Common myeloid progenitor, CD34-positive (primary cell): ENCODE data around the gene MRPL52.
A peak's percentile ranks its signal among the peaks of the same experiment; 100 is the strongest.

Experiments
- CTCF ChIA-PET: fragments of 350-600 bp; sonication (Branson Sonifier 250); formaldehyde crosslinking; loops from one replicate; lab custom pipeline; 2021; ENCODE audit warnings: antibody characterized with exemption; lab: Charles Lee
- POLR2A ChIA-PET: fragments of 350-600 bp; sonication (Branson Sonifier 250); formaldehyde crosslinking; loops from one replicate; lab custom pipeline; 2021; ENCODE audit warnings: antibody characterized with exemption; lab: Charles Lee
- DNase-seq, 3 donors: peaks; one replicate each; pipeline versions ENCODE4 v3.0.0 to v3.0.0-alpha.2; 2013
- H3K27ac ChIP-seq, 2 experiments: 1 replicate in 1 of 2; 2 replicates in 1 of 2; pipeline ENCODE4 v1.7.0; 2013; ENCODE audit warnings: inconsistent platforms in 2 of 2, low read length in 2 of 2, mild to moderate bottlenecking in 2 of 2, low read depth in 1 of 2, moderate library complexity in 1 of 2; ENCODE audit not compliant: severe bottlenecking in 2 of 2, insufficient read depth in 1 of 2, poor library complexity in 1 of 2
- H3K27me3 ChIP-seq, 5 experiments: replicated peaks in 2 of 5; 1 replicate in 3 of 5; 2 replicates in 2 of 5; pipeline versions ENCODE4 v1.6.1 to v1.7.0; 2013; ENCODE audit warnings: low read length in 4 of 5, mild to moderate bottlenecking in 2 of 5, moderate library complexity in 2 of 5, inconsistent platforms in 1 of 5; ENCODE audit not compliant: insufficient read depth in 5 of 5, control insufficient read depth in 4 of 5
- H3K36me3 ChIP-seq, 4 experiments: 1 replicate in 2 of 4; 2 replicates in 2 of 4; pipeline versions ENCODE4 v1.6.1 to v1.7.0; 2013; ENCODE audit warnings: low read length in 3 of 4, control low read depth in 1 of 4, mild to moderate bottlenecking in 1 of 4; ENCODE audit not compliant: control insufficient read depth in 4 of 4, insufficient read depth in 4 of 4
- H3K4me1 ChIP-seq, 4 experiments: 1 replicate in 3 of 4; 2 replicates in 1 of 4; pipeline versions ENCODE4 v1.6.1 to v1.7.1; 2013; ENCODE audit warnings: low read length in 3 of 4, mild to moderate bottlenecking in 3 of 4, control low read depth in 1 of 4, inconsistent platforms in 1 of 4, moderate library complexity in 1 of 4; ENCODE audit not compliant: control insufficient read depth in 4 of 4, insufficient read depth in 4 of 4; ENCODE audit errors: control extremely low read depth in 1 of 4
- H3K4me3 ChIP-seq, 7 experiments: 1 replicate in 4 of 7; 2 replicates in 3 of 7; pipeline versions ENCODE4 v1.5.1 to v1.7.0; 2013; ENCODE audit warnings: mild to moderate bottlenecking in 7 of 7, low read length in 6 of 7, moderate library complexity in 6 of 7, inconsistent platforms in 2 of 7, low read depth in 2 of 7, control low read depth in 1 of 7; ENCODE audit not compliant: insufficient read depth in 4 of 7, control insufficient read depth in 1 of 7; ENCODE audit errors: extremely low read depth in 1 of 7
- H3K9me3 ChIP-seq, 5 experiments: 1 replicate in 4 of 5; 2 replicates in 1 of 5; pipeline versions ENCODE4 v1.6.1 to v1.7.1; 2013; ENCODE audit warnings: low read length in 4 of 5, mild to moderate bottlenecking in 2 of 5, inconsistent platforms in 1 of 5, low read depth in 1 of 5, moderate library complexity in 1 of 5; ENCODE audit not compliant: control insufficient read depth in 4 of 5, insufficient read depth in 2 of 5; ENCODE audit errors: control extremely low read depth in 1 of 5
- WGBS: methylation state at CpG from one replicate; pipeline ENCODE4 v1.1.5; 2013; ENCODE audit not compliant: insufficient coverage; 5-methylcytosine and 5-hydroxymethylcytosine counted together

MRPL52 gene

GRCh38 chr14:22814941-22815713 lies 14.6 kb upstream of the MRPL52 start, which contains the start of gene SLC7A7:
SLC7A7 (minus strand) TSS chr14:22815435; CDS start chr14:22813398, 2,037 bp downstream.
- no peak within 1 kb of the TSS for H3K27ac ChIP-seq
- H3K4me3 ChIP-seq = no peak within 1 kb of the TSS
- H3K4me1 ChIP-seq = peaks cover 5 to 23% (median 16%) of the 10 kb centered on the region in 4 experiments
- no peaks in the 10 kb centered on the region for H3K36me3 ChIP-seq
- WGBS = 99% methylated on average over 8 of the region's 10 CpGs
- ChIA-PET POLR2A (no interaction called here), CTCF (interaction anchor here (0.8 to 1.6 kb wide), 5 partner anchors 9 to 245 kb away, joined by 3 to 9 read pairs (median 4); no protein-coding TSS in a partner anchor)
- no peak for DNase-seq
- no peaks in the 10 kb centered on the region for H3K9me3 ChIP-seq
- H3K27me3 ChIP-seq = peaks cover 0 to 16% (median 1%) of the 10 kb centered on the region in 5 experiments

DNA sequence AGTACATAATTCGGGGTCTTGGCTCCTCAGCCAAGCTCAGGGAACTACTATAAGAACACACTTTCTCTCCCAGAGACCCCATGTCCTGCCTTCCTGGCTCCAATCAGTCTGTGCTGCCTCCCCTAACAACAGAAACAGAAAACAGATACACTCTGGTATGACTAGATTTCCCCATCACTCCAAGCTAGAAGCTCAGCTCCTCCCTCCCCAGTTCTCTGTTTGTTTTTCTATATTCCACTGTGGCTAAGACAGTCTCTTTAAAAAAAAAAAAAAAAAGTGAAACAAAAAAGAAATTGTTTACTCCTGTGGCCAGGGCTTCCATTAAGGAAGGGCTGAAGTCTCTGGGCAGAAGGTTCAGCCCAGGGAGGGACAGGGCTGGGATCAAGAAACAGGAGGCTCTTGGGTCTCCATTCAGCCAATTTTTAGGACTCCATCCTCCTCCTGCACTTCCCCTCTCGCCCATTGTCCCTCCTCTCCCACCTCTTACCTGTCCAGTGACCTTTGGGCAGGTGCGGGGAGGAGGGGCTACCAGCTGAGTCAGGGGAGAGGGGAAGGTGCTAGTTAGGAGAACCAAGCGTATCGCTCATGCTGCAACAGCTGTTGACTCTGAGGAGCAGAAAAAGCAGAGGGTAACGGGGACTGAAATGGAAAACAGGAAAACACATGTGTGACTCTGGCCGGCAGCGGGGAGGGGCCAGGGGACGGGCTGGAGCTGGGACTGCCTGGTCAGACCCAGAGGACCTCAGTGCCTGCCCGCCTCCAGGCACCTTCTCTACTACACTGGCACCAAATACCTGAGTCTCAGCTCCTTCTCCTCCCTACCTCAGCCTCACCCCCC lies 10.3 kb upstream of the MRPL52 start:
- peak in 2 of 3 donors; percentile 48 to 60 for DNase-seq
- ChIA-PET CTCF (interaction anchor here (0.8 to 24.0 kb wide), 10 partner anchors 12 to 499 kb away, joined by 3 to 707 read pairs (median 3); no protein-coding TSS in a partner anchor), POLR2A (no interaction called here)
- Histone ChIP-seq H3K27ac (no peak overlapping the region), H3K27me3 (peaks cover 0 to 37% (median 2%) of the 10 kb centered on the region in 5 experiments), H3K36me3 (no peaks in the 10 kb centered on the region), H3K9me3 (no peaks in the 10 kb centered on the region), H3K4me1 (peaks cover 12 to 40% (median 32%) of the 10 kb centered on the region in 4 experiments), H3K4me3 (peak overlapping the region in 5 of 7 experiments; percentile 11 to 53 (median 51))
- 29% methylated on average over 3 of the region's 10 CpGs for WGBS

DNA sequence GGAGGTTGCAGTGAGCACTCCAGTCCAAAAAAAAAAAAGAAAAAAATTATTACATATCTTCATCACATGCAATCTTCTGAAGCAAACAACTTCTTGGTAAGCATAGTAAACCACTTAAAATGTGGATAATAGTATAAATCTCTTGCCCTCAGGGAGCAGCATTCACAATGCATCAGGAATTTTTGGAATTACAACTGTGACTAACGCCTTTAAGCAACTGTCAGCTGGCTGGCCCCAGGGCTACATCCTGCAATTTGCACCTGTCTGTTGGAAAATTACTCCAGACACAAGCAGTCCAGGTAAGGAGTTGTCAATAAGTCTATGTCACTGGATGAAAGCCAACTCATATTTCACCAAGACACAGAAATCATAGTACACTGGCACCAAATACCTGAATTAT lies 9.0 kb upstream of the MRPL52 start:
- DNase-seq = no peak
- no peak overlapping the region for H3K27ac ChIP-seq
- no peaks in the 10 kb centered on the region for H3K9me3 ChIP-seq
- H3K27me3 ChIP-seq = peaks cover 0 to 31% (median 2%) of the 10 kb centered on the region in 5 experiments
- no peak overlapping the region for H3K4me3 ChIP-seq
- 100% methylated on average over 1 of the region's 1 CpG for WGBS
- ChIA-PET POLR2A (no interaction called here), CTCF (interaction anchor here (1.0 to 24.0 kb wide), 4 partner anchors 31 to 501 kb away, joined by 3 to 707 read pairs (median 22); no protein-coding TSS in a partner anchor)
- H3K36me3 ChIP-seq = no peaks in the 10 kb centered on the region
- peaks cover 14 to 40% (median 37%) of the 10 kb centered on the region in 4 experiments for H3K4me1 ChIP-seq

GRCh38 chr14:22821193-22822015 lies 8.3 kb upstream of the MRPL52 start:
- CTCF ChIA-PET = interaction anchor here (1.2 to 24.0 kb wide), 6 partner anchors 15 to 263 kb away, joined by 4 to 707 read pairs (median 26); partner anchors contain the start of gene MMP14
- WGBS = 95% methylated on average over 13 of the region's 24 CpGs
- Histone ChIP-seq H3K9me3 (no peaks in the 10 kb centered on the region), H3K36me3 (no peaks in the 10 kb centered on the region), H3K4me1 (peaks cover 13 to 38% (median 36%) of the 10 kb centered on the region in 4 experiments), H3K27me3 (peaks cover 0 to 31% (median 2%) of the 10 kb centered on the region in 5 experiments), H3K27ac (no peak overlapping the region), H3K4me3 (no peak overlapping the region)
- DNase-seq = no peak
- POLR2A ChIA-PET = interaction anchor here (0.6 to 1.3 kb wide), 2 partner anchors 17 to 31 kb away, joined by 3 read pairs; no protein-coding TSS in a partner anchor

GRCh38 chr14:22822016-22822570 lies 7.6 kb upstream of the MRPL52 start:
- ChIA-PET POLR2A (interaction anchor here (0.6 to 3.0 kb wide), 5 partner anchors 16 to 266 kb away, joined by 3 to 14 read pairs (median 3); no protein-coding TSS in a partner anchor), CTCF (interaction anchor here (0.6 to 24.0 kb wide), 16 partner anchors 14 to 600 kb away, joined by 3 to 707 read pairs (median 6); partner anchors contain the start of genes MMP14 and RBM23)
- Histone ChIP-seq H3K27ac (no peak overlapping the region), H3K36me3 (no peaks in the 10 kb centered on the region), H3K9me3 (no peaks in the 10 kb centered on the region), H3K4me1 (peaks cover 12 to 38% (median 36%) of the 10 kb centered on the region in 4 experiments), H3K27me3 (peaks cover 0 to 29% (median 2%) of the 10 kb centered on the region in 5 experiments), H3K4me3 (peak overlapping the region in 3 of 7 experiments; percentile 36 to 62 (median 53))
- DNase-seq = no peak
- 100% methylated on average over 4 of the region's 32 CpGs for WGBS
